NCI-H2081 treated with DMSO at 0.1 percent for 48 hours (cell line): ENCODE measurements around the gene SLC13A2.

Experiments
- DNase-seq: peaks from one replicate; lab custom pipeline; 2025; lab: John Stamatoyannopoulos, UW

SLC13A2 gene

DNA sequence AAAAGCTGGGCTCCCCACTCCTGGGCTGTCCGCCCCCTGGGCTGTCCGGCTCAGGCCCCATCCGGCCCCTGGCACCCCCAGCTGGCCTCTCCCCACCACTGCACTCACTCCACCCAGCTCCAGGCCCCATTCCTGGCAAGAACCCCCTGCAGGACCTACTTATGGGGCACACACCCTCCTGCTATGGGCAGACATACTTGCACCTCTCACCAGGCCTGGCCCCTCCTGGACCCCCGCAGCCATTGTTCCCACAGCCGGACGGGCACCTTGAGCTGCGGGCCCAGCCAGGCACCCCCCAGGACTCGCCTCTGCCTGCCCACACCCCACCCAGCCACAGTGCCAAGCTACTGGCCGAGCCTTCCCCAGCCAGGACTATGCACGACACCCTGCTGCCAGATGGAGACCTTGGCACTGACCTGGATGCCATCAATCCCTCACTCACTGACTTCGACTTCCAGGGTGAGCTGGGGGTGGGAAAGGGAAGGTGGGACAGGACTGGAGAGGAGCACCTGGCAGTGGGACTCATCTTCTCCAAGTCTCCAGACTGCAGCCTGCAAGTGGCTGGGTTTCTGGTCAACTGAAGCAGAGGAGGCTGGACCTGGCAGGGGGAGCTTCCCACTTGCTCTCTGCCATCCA, 61.4 kb downstream of the SLC13A2 start:
- no peak for DNase-seq

DNA sequence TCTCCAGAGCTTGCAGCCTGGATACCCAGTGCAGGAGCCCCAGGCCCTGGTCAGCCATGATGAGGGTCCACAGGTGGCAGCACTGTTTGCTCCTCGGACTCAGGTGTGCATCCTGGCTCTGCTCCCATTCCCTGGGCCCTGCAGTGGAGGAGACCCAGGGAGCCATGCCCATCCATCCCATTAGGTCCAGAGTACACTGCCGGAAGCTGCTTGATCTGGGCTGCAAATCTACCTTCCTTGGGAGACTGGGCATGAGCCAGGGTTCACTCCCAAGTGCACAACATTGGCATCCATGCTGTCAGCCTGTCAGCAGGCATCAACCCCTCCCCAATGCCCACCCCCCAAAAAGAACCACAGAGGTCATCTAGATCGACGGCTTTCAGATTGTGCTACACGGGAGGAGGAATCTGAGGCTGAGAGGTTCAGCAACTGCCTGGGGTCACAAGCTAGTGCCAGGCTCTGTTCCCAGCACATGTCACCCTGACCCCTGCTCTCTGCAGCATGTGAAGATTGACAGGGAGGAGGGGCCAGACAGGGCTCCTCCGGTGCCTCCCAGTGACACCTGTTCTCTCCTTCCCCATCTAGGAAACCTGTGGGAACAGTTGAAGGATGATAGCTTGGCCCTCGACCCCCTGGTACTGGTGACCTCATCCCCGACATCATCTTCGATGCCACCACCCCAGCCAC, 63.2 kb downstream of the SLC13A2 start:
- DNase-seq = no peak

DNA sequence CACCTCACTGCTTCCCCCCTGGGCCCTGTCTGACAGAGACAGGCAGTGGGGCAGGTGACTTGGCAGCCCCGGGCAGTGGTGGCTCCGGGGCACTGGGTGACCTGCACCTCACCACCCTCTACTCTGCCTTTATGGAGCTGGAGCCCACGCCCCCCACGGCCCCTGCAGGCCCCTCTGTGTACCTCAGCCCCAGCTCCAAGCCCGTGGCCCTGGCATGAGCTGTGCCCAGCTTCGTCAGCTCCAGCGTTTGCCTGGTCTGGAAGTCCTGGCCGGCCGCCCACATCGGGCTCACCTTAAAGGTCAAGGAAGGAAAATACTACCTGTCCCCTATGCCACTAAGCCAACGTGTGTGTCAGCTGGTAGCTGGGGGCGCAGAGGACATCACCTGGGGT, 63.8 kb downstream of the SLC13A2 start:
- DNase-seq = no peak

DNA sequence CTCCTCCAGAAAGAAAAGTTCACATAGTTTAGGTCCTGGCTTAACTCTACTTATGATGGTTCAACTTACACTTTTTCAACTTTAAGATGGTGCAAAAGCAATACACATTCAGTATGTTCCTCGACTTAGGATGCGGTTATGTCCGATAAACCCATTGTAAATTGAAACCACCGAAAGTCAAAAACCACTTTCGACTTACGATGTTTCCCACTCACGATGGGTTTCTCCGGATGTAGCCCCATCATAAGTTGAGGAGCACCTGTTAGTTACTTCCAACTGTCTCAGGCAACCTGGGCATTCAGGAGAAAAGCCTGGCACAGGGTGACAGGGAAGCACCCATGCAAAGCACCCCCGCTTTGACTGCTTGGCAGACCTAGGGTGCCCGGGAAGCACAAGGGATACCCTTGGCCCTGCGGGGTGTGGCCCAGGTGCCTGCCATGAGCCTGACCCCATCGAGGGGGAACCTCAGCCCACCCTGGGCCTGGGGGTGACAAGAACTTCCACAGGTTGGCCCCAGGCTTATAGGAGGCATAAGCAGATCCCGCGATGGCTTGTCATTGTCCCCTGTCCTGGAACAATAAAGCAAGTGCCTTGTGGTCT, 65.0 kb downstream of the SLC13A2 start:
- no peak for DNase-seq

DNA sequence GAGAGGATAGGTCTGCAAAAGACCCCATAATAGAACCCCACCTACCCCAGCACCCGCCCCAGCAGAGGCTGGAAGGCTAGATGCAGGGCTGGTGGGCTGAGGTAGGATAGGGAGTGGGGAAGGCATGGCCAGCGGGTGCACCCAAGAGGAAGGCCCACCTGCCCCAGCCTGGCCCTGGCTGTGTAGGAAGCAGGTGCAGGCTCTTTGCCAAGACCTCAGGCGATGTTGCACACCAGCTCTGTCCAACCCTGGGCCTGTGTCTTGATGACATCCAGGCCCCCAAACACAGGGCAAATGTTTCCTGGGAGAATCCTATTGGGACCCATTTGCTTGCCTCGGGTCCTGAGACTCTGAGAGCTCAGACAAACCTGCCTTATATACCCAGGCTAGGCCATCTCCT, 66.8 kb downstream of the SLC13A2 start:
- DNase-seq = no peak

DNA sequence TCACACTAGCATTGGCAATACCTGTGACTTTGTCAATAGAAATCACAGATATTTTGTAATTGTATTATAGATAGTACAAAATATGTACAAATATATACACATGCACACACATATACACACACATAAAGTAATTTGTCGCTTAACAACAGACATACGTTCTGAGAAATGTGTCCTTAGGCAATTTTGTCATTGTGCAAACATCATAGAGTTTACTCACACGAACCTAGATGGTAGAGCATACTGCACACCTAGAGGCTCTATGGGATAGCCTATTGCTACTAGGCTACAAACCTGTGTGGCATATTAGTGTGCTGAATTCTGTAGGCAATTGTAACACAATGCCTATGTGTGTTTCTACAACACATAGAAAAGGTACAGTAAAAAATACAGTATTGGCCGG, 68.0 kb downstream of the SLC13A2 start:
- DNase-seq = no peak

DNA sequence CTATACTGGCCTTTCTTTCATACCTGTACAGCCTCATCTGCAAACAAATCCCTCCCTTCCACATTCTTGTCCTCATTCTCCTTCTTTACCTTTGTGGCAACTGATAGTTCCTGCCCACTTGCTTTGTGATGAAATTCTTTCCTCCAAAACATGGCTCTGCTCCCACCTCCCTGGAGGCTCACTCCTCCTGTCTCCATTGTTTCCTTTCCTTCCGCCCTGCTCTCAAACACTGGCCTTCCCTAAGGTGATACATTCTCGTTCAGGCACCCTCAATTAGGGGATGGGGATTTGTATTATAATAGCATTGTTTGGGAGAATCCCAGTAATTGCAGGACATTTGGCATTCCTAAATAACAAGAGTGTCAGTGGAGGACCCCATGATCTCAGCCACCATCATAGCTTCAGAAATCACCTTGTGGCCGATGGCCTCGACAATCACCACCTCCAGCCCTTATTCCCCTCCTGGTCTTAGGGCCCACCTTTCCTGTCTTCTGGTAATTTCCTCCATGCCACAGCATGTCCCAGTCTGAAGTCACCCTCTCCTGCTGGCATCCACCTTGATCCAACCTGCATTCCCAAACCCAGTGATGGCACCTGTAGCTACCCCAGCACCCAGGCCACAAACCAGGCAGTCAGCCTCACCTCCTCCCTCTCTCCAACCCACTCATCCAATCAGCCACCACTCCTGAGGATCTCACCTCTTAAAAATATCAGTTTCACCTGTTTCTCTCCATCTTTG, 71.1 kb downstream of the SLC13A2 start:
- no peak for DNase-seq

DNA sequence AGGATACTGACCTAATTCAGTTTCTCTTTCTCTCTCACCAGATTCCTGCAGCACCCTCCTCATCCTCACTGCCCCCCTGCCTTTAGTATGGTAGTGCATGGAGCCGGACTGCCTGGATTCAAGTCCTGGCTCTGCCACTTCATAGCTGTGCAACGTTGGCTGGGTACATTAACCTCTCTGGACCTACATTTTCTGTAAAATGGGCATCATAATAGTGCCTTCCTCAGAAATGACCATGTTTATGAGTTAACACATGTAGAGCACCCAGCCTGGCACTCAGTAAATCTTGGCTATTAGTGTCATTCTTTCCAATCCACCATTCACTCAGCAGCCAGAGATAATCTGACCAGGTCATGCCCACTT, 71.7 kb downstream of the SLC13A2 start:
- DNase-seq = no peak

DNA sequence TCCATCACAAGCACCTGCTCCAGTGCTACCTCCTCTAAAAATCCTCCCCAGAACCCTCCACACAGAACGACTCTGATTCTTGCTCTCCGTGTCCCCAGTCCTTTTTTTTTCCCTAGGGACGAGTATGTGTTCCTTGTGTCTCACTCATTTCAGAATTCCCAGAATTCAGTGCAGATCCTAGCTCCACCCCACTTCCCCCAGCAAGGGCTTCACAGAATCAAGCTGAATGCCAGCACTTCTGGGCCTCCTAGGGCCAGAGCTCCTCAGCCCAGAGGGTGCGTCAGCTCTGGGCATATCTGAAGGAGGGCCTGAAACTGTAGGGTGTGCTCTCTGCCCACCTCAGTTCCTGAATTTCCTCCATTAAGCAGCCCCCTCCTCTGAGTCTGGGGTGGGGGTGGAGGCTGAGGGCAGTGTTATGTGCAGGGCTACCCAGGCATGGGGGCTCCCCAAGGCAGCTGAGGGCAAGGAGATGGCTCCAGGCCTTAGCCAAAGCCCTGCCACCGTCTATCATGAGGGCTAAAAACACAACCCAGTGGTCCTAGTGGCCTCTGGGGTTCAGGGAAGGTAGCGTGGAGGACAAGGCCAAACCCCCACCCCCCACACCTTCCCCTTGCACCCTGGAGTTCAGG, 72.5 kb downstream of the SLC13A2 start:
- DNase-seq = no peak

DNA sequence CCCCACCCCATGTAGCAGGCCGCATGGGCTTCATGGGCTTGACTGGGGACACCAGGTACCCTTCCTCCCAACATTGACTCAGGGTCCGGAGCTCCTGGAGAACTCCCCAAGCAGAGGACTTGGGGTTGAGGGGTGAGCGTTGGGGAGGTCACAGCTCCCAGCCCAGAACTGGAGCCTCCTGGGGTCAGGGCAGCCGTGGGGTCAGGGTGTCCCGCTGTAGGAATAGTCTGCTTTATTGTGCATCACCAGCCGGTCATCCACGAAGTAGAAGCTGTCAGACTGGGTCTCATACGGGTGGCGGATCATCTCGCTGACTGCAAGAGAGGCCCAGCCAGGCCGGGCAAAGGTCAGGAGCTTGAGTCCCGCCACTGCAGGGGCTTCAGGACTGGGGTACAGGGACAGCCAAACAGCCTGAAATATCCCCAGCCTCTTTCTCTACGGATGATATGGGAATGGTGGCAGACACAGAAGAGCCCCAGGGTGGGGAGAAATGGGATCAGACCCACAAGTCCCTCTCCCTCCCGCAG, 73.7 kb downstream of the SLC13A2 start:
- no peak for DNase-seq
